GM19324 (cell line): ENCODE measurements around the gene ALX4.

Experiments used
- ATAC-seq: cut with Tn5 transposase; IDR thresholded peaks from one replicate; pipeline ENCODE4 v1.9.1; 2021; ENCODE audit warnings: mild to moderate bottlenecking, moderate library complexity; ENCODE audit not compliant: unreplicated experiment, low FRiP score

ALX4 gene

GRCh38 chr11:44318369-44318768, 8.4 kb upstream of the ALX4 start:
- ATAC-seq = no peak

DNA sequence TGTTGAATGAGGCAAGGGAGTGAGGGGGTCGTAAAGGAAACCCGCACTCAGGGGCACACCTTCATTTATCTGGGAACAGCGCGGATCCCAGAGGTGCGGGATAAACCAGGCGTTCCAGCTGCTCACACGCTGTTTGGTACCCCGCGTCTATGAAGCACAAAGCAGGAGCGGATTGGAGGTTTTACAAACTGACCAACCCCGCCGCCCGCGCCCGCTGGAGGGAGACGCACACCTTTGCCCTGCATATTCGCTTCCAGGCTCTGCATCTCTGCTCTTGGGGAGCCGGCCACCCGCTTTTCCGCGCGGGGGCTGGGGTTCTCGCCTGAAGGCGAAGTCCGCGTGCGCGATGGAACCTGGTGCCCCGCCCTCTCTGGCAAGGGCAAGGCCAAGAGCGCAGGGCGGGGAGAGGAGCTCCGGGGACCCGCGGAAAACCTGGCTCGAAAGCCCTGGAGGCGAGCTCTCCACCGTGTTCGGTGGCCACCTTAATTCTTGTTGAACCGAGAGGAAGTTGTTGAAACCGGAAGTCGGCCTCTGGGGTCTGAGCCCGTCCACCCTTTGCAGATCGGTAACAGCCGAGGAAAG, 6.8 kb upstream of the ALX4 start:
- no peak for ATAC-seq

GRCh38 chr11:44315947-44316658, 6.2 kb upstream of the ALX4 start:
- no peak for ATAC-seq

DNA sequence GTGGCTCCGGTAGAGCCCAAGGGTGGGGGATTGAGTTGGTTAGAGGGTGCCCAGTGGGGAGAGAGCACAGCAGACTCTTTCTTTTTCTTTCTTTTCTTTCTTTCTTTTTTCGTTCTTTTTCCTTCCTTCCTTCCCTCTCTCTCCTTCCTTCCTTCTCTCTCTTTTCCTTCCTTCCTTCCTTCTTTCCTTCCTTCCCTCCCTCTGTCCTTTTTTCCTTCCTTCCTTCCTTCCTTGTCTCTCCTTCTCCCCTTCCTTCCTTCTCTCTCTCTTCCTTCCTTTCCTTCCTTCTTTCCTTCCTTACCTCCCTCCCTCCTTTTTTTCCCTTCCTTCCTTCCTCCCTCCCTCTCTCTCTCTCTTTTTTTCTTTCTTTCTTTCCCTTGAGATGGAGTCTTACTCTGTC, 4.8 kb upstream of the ALX4 start:
- ATAC-seq = no peak

DNA sequence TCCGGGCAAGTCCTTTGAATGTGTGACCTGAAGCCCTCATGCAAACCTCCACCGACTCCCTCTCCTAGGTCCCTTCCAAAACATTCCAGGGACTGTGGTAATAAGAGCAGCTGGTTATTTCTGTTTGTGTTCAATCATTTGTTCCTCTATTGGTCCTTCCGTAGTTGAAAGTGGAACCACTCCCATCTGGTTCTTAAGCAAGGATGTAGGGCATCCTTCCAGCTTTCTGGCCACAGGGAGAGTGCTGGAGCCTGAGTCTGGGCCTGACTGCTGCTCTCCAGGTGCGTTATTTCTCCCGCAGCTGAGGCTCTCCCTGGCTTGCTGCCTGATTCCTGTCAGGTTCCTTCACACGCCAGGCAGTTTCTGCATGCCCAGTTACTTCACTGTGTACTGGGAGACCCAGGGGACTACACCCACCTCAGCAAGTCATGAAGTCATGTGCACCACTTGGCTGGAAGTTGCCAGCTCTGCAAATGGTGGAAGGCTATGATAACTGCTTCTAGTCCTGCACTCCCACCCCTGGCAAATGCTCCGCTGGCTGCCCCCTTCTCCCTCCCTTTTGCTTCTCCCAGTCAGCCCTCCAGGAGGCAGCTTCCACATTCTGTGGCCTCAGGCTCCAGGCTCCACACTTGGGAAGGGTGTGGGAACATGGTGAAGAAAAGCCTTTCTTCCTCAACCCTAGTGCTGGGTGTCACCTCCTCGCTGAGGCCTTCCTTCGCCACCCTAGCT, 4.0 kb upstream of the ALX4 start:
- no peak for ATAC-seq

DNA sequence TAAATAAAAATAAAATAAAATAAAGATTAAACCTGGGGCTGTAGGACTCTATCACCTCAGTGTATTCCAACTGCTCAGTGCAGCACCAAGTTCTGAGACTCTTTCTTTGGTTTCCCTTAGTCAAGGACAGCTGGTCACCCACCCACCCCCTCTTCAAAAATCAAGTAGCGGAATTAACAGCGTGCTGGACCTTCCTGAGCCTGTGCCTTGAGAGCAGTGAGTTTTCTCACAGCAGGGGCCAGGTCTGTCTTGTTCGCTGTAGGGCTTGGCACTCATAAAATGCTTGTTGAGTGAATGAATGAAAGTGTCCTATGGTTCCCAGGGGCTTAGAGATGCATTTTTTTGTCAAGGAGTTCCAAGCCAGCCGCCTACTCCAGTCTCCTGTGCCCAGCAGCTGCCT, 2.9 kb upstream of the ALX4 start:
- ATAC-seq = no peak

GRCh38 chr11:44311339-44312261, 1.7 kb upstream of the ALX4 start:
- no peak for ATAC-seq

- ATAC-seq = no peak
Measured at GRCh38 chr11:44310463-44311272, 729 bp upstream of the ALX4 start.

GRCh38 chr11:44310206-44310462, 195 bp upstream of the ALX4 start:
- ATAC-seq = no peak

DNA sequence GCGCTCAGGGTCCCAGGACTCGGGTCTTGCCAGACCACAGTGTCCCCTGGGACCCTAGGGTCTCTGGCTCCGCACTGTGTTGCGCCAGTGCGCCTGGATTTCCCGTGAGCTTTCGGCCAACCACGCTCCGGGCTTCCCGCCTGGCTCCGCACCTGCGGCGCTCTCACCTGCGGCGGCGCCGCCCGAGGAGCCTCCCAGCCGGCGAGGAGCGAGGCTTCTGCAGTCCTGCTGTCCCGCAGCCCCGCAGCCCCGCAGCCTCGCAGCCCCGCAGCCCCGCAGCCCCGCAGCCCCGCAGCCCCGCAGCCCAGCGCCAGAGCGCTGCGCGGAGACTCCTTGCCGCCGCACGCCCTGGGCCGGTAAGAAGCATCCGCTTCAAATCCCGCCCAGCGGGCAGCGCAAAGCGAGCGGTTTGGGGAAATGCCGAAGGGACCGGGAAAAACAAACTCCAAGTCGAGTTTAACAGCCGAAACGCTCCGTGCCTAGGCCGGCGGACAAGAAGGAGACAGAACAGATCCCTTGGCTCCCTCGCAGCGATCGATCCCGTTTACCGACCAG, 939 bp downstream of the ALX4 start:
- ATAC-seq = no peak

DNA sequence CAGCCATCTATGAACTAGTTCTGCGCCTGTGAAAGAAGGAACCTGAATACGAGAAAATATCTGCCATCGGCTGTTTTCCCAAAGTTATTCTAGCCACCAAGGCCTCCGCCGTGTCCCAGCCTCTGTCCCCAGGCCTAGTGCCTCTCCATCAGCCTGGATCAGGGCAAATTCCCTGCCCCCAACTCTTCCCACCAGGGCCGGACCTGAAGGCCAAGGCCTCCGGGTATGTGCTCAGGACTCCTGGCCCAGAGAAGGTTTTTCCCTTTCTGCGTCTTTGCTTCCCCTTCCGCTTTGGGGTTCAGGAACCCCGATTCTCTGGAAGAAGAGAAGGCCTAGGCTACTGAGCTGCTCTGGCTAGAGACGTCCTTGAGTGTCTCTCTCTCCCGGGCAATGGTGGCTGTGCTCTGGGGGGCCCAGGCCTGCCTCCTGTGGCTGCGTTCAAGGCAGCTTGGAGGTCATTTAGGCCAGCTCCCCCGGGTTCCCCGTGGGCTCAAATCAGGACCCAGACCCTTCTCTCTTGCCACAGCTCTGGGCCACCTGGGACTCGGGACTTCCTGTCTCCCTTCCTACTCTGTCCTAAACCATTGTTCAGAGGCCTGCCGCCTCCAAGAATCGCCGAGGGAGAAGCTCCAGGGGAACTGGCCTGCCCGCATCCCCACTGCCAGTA, 1.6 kb downstream of the ALX4 start:
- no peak for ATAC-seq

DNA sequence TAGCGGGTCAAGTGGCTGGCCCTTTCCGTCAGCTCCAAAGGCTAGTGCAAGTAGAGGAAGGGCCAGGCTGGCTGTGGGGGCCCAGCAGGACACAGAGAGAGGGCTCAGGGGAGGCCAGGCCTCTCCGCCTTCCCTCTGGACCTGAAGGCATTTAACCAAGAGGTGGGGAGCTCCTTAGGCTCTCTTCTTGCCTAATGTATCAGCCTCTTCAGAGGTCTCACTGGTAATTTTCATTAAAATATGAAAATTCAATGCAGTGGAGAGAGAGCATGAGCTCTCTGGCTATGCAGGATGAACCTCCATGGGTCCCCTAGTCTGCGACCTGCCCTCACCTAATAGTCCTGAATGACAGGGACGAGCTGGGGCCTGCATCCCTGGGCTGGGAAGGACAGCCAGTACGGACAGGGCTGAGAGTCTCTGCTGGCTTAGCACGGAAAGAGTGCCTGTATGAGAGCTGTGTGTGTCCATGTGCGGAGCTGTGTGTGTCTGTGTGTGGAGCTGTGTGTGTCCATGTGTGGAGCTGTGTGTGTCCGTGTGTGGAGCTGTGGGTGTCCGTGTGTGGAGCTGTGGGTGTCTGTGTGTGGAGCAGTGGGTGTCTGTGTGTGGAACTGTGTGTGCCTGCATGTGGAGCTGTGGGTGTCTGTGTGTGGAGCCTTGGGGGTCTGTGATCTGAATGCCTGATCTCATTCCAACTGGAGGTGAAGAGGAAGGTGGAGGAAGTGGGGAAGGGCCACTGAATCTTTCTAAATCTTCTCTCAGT, 2.4 kb downstream of the ALX4 start:
- ATAC-seq = no peak

GRCh38 chr11:44306918-44307244, 3.1 kb downstream of the ALX4 start:
- no peak for ATAC-seq

DNA sequence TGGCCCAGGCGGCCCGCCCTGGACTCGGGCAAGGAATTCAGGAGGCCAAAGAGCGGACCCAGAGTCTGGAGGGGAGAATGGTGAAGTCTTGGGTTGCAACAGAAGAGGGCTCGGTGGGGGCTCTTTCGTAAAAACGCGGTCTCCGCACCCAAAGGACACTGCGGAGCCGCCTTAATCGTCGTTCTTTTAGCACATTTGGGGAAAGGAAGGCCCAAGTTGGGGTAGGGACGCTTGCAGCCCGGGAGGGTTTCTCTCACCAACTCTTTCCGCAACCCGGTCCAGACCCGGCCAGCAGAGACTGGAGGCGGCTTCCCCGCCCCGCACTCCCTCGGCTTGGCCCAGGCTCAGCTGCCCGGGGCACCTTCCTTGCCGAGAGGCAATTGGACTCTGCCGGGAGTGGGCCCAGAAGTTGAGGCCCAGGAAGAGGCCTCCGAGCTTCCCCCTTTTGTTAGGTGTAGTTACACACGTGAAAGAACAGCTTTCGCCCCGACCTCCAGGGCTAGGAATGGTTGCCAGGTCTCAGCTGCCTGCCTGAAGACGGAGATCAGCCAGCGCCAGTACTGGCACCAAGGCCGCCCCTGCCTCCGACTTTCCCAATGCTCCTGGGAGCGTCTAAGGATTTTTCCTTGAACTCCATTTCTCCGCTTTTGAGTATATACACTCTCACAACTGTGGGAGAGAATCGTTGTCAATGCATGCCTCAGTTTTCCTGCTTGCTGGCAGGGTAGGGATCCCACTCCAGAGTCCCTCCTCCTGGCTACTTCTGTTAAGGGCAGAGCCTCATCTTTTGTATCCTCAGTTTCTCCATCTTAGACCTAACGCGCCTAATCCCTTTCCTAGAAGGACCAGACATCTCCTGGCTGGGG, 3.7 kb downstream of the ALX4 start:
- no peak for ATAC-seq

DNA sequence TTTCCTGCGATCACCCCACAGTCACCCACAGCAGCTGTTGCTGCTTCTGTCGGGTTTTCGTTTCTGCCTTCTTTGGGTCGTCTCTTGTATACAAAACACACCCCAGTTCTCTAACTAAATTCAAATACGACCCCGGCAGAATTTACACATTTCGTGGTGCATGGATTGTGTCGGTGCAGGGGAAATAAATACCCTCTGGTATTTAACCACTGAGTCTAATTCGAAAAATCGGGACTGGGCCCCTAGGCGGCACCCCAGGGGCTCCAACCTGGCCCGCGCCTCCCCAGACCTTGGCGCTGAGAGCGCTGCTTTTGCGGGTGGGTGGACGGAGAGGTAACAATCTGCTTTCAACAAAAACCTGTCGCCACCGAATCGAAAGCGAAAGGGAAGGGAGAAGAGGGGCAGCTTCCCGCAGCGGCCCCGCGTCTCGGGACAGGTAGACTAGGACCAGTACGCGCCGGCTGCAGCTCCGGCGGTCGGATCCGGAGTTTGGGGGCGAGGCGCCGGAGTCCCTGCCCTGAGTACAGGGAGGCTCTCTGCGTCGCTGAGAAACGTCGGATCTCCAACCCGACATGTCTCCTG, 4.4 kb downstream of the ALX4 start:
- no peak for ATAC-seq

- no peak for ATAC-seq
Measured at GRCh38 chr11:44305026-44305469, 4.9 kb downstream of the ALX4 start.
